Activated naive CD8-positive, alpha-beta T cell treated with anti-CD3 and anti-CD28 coated beads, Interleukin-2, amount 10 ng/mL, durations not matched to agents 7 days and 5 days (primary cell): Measurements from ENCODE around the gene MARCO. TPM values are rescaled to one million over a fixed set of nuclear protein-coding genes. Genes with fewer than 3 reads are reported as not detected.
"Not testable (repeated sequence)": the region's sequence is repeated elsewhere in the genome, so short reads cannot be mapped to it uniquely, and the experiment has no call there.

Experiments
- ATAC-seq: fragments of 150-1000 bp; cut with Tn5 transposase; one replicate; pipeline ENCODE4 v1.10.0; 2021; ENCODE audit warnings: low read depth, moderate library complexity
- POLR2A ChIA-PET: fragments of 350-600 bp; sonication (Branson Sonifier 250); formaldehyde crosslinking; loops from one replicate; lab custom pipeline; 2021; ENCODE audit warnings: antibody characterized with exemption; lab: Charles Lee
- DNase-seq: peaks from one replicate; pipeline ENCODE4 v3.0.0; 2021
- H3K27ac Mint-ChIP-seq: one replicate; pipeline ENCODE4 v1.8.0; 2022; ENCODE audit warnings: mild to moderate bottlenecking, mixed read lengths
- H3K27me3 Mint-ChIP-seq: one replicate; pipeline ENCODE4 v1.8.0; 2022; ENCODE audit warnings: mild to moderate bottlenecking, moderate library complexity, mixed read lengths
- H3K36me3 Mint-ChIP-seq: one replicate; pipeline ENCODE4 v1.8.0; 2021; ENCODE audit warnings: mild to moderate bottlenecking, mixed read lengths
- H3K4me1 Mint-ChIP-seq: one replicate; pipeline ENCODE4 v1.8.0; 2021; ENCODE audit warnings: mixed read lengths
- H3K4me3 Mint-ChIP-seq: one replicate; pipeline ENCODE4 v1.8.0; 2022; ENCODE audit warnings: mild to moderate bottlenecking, moderate library complexity, mixed read lengths
- H3K9me3 Mint-ChIP-seq: one replicate; pipeline ENCODE4 v1.8.0; 2021; ENCODE audit warnings: mixed read lengths
- total RNA-seq, 2 experiments: library from RNA; stranded (reverse); gene quantifications; one replicate each; pipeline ENCODE4 v1.2.3, GENCODE V29; 2021

MARCO gene
- total RNA-seq, 2 experiments from 2014 or later: 0.26 TPM; not detected in 1

DNA sequence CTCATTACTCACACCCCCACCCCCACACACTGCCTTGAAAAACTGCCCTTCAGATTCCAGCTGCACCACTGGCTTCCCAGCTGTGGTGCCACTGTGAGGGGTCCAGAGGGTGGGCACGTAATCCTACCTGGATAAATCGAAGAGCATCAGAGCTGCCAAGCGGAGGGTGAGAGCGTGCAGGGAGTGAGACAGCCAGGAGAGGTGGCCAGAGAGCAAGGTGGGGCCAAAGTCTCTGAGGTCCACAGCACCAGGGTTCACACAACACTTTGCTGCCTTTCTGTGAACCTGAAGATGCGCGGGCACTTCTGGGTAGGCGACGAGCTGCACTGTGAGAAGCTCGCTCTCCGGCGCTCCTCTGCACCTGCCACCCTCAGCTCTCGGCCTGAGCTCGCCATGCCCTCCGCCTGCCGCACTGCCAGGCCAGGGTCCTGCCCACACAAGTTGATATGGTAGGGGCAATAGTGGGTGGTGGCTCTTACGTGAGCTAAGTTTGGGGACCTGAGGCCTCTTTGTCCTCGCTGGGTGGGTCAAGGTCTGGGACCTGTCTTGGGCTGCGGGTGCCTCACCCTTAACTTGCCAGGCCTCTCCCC is 83.9 kb downstream of the MARCO start:
- Mint-ChIP-seq H3K4me3 (no peak overlapping the region), H3K9me3 (no peaks in the 10 kb centered on the region), H3K36me3 (no peaks in the 10 kb centered on the region), H3K27ac (no peak overlapping the region), H3K4me1 (no peaks in the 10 kb centered on the region), H3K27me3 (no peaks in the 10 kb centered on the region)
- POLR2A ChIA-PET: no interaction called here
- DNase-seq (no peak), ATAC-seq (no peak)

DNA sequence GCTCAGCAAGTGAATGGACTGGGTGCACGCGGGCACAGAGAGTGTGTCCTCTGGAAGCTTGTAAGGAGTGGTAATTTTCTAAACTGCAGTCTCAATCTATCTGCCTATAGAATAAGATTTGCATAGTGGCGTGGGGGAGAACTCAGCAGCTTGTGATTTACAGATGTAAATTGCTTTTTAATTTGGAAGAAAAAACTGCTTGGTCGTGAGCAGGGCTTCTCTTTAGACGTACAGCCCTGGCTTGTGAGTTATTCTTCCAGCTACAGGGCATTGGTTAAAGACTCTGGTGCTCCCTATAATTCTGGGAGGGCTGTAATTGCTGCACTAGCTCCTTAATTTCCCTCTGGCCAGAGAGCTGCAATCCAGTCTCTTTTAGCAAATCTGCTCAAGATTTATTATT is 84.9 kb downstream of the MARCO start:
- Mint-ChIP-seq H3K4me1 (no peaks in the 10 kb centered on the region), H3K4me3 (no peak overlapping the region)

GRCh38 chr2:119028327-119029174 is 86.6 kb downstream of the MARCO start:
- H3K9me3 Mint-ChIP-seq: peaks cover 2% of the 10 kb centered on the region
- H3K4me1 Mint-ChIP-seq: no peaks in the 10 kb centered on the region
- no peak overlapping the region for H3K27ac Mint-ChIP-seq
- H3K4me3 Mint-ChIP-seq: no peak overlapping the region
- H3K36me3 Mint-ChIP-seq: no peaks in the 10 kb centered on the region
- ATAC-seq (no peak), DNase-seq (no peak)
- POLR2A ChIA-PET: no interaction called here
- no peaks in the 10 kb centered on the region for H3K27me3 Mint-ChIP-seq

More for the DNA sequence above, 84.9 kb downstream of the MARCO start:
- Mint-ChIP-seq H3K27me3 (no peaks in the 10 kb centered on the region), H3K36me3 (no peaks in the 10 kb centered on the region), H3K27ac (no peak overlapping the region), H3K9me3 (no peaks in the 10 kb centered on the region)
- no peak for ATAC-seq
- DNase-seq: no peak
- POLR2A ChIA-PET: no interaction called here

DNA sequence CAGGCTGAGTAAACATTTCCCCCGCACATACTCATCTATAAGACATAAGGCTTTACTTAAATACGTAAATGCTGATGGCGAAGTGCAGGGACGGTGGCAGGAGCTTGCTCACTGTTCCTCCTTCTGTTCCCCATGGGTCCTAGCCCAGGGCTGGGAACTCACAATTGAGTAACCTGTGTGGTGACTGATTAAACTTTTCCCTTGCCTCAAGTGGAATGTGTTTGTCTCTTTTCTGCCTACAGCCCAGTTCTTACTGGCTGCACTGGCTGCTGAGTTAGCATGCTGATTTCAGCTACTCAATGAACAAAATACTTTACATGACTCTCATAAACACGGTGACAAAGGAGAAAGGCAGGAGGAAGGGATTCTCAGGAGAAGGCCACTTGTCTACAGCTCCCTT is 87.3 kb downstream of the MARCO start:
- Mint-ChIP-seq H3K4me3 (no peak overlapping the region), H3K27me3 (no peaks in the 10 kb centered on the region), H3K9me3 (peaks cover 2% of the 10 kb centered on the region), H3K27ac (no peak overlapping the region), H3K4me1 (no peaks in the 10 kb centered on the region), H3K36me3 (no peaks in the 10 kb centered on the region)
- POLR2A ChIA-PET: no interaction called here
- ATAC-seq (no peak), DNase-seq (no peak)

DNA sequence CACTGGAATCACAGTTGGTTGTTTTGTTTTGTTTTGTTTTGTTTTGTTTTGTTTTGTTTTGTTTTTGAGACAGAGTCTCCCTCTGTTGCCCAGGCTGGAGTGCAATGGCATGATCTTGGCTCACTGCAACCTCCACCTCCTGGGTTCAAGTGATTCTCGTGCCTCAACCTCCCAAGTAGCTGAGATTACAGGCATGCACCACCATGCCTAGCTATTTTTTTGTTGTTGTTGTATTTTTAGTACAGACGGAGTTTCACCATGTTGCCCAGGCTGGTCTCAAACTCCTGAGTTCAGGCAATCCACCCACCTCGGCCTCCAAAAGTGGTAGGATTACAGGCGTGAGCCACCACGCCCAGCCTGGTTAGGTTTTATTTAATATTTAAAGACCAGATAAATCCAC is 95.9 kb downstream of the MARCO start:
- ATAC-seq, POLR2A ChIA-PET, H3K4me3 Mint-ChIP-seq, H3K36me3 Mint-ChIP-seq, H3K27ac Mint-ChIP-seq, DNase-seq, H3K4me1 Mint-ChIP-seq, H3K9me3 Mint-ChIP-seq: not testable (repeated sequence)
- peaks cover 13% of the 10 kb centered on the region for H3K27me3 Mint-ChIP-seq

DNA sequence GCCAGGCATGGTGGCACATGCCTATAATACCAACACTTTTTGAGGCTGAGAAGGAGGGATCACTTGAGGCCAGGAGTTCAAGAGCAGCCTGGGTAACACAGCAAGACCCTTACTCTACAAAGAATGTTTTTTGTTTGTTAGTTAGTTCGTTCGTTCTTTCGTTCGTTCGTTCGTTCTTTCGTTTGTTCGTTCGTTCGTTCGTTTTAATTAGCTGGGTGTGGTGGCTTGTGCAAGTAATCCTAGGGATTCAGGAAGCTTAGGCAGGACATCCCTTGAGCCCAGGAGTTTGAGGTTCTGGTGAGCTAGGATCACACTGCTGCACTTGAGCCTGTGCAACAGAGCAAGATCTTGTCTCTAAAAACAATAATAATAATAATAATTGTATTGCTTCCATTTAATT is 98.7 kb downstream of the MARCO start:
- Mint-ChIP-seq H3K27ac (no peak overlapping the region), H3K4me1 (no peaks in the 10 kb centered on the region), H3K27me3 (peaks cover 11% of the 10 kb centered on the region), H3K4me3 (no peak overlapping the region), H3K9me3 (peaks cover under 1% of the 10 kb centered on the region), H3K36me3 (no peaks in the 10 kb centered on the region)
- no peak for ATAC-seq
- POLR2A ChIA-PET: no interaction called here
- DNase-seq: no peak

Other genes starting within 250 kb of the MARCO start
- not detected for gene EN1, start 94.5 kb upstream of the MARCO start, total RNA-seq
- gene C1QL2, start 216.6 kb downstream of the MARCO start, total RNA-seq: not detected